ENCODE measurements around the gene PXT1.
A peak's percentile ranks its signal among the peaks of the same experiment; 100 is the strongest.
"Not testable (repeated sequence)": the region's sequence is repeated elsewhere in the genome, so short reads cannot be mapped to it uniquely, and the experiment has no call there.

Gene PXT1

GRCh38 chr6:36443471-36444428 lies 1.1 kb upstream of the PXT1 start:
- DNase-seq (ENCODE audit: low read depth) = no peak

- DNase-seq (ENCODE audit: low read depth) = no peak
These were observed 467 bp downstream of the PXT1 start for GRCh38 chr6:36442103-36442670.

GRCh38 chr6:36441307-36441894 lies 1.3 kb downstream of the PXT1 start:
- DNase-seq (ENCODE audit: low read depth) = peak; percentile 98

GRCh38 chr6:36436466-36436865 lies 6.2 kb downstream of the PXT1 start:
- no peak for DNase-seq (ENCODE audit: low read depth)

- no peak for DNase-seq (ENCODE audit: low read depth)
These were observed 10.4 kb downstream of the PXT1 start for GRCh38 chr6:36432151-36432671.

- no peak for DNase-seq (ENCODE audit: low read depth)
These were observed 11.5 kb downstream of the PXT1 start for GRCh38 chr6:36431197-36431596.

- no peak for DNase-seq (ENCODE audit: low read depth)
These were observed 12.3 kb downstream of the PXT1 start for GRCh38 chr6:36430351-36430750.

GRCh38 chr6:36428911-36429310 lies 13.7 kb downstream of the PXT1 start:
- DNase-seq (ENCODE audit: low read depth) = no peak

- no peak for DNase-seq (ENCODE audit: low read depth)
These were observed 16.0 kb downstream of the PXT1 start for GRCh38 chr6:36426622-36427021.

- peak; percentile 82 for DNase-seq (ENCODE audit: low read depth)
These were observed 19.4 kb downstream of the PXT1 start for GRCh38 chr6:36423101-36423824.

- no peak for DNase-seq (ENCODE audit: low read depth)
These were observed 19.9 kb downstream of the PXT1 start for GRCh38 chr6:36422714-36423100.

GRCh38 chr6:36419310-36419709 lies 23.3 kb downstream of the PXT1 start:
- DNase-seq (ENCODE audit: low read depth) = no peak

GRCh38 chr6:36418558-36418957 lies 24.1 kb downstream of the PXT1 start:
- DNase-seq (ENCODE audit: low read depth) = no peak

GRCh38 chr6:36414481-36414880 lies 28.2 kb downstream of the PXT1 start:
- no peak for DNase-seq (ENCODE audit: low read depth)

- no peak for DNase-seq (ENCODE audit: low read depth)
These were observed 28.9 kb downstream of the PXT1 start for GRCh38 chr6:36413489-36414480.

- not testable (repeated sequence) for DNase-seq (ENCODE audit: low read depth)
These were observed 32.9 kb downstream of the PXT1 start for GRCh38 chr6:36409718-36410117.

GRCh38 chr6:36404164-36404563 lies 38.5 kb downstream of the PXT1 start:
- DNase-seq (ENCODE audit: low read depth) = no peak

GRCh38 chr6:36402481-36402880 lies 40.2 kb downstream of the PXT1 start:
- no peak for DNase-seq (ENCODE audit: low read depth)

GRCh38 chr6:36399970-36400369 lies 42.7 kb downstream of the PXT1 start:
- DNase-seq (ENCODE audit: low read depth) = no peak

GRCh38 chr6:36392621-36393020 lies 50.0 kb downstream of the PXT1 start:
- no peak for DNase-seq (ENCODE audit: low read depth)

GRCh38 chr6:36389353-36389752 lies 53.3 kb downstream of the PXT1 start:
- no peak for DNase-seq (ENCODE audit: low read depth)
